CD8-positive, alpha-beta memory T cell (primary cell): ENCODE data around the gene ME3. TPM values are rescaled to one million over a fixed set of nuclear protein-coding genes. Genes with fewer than 3 reads are reported as not detected.

Experiments
- CTCF ChIA-PET: fragments of 350-600 bp; sonication (Branson Sonifier 250); formaldehyde crosslinking; loops from one replicate; lab custom pipeline; 2021; ENCODE audit warnings: antibody characterized with exemption; lab: Charles Lee
- POLR2A ChIA-PET: fragments of 350-600 bp; sonication (Branson Sonifier 250); formaldehyde crosslinking; loops from one replicate; lab custom pipeline; 2021; ENCODE audit warnings: antibody characterized with exemption; lab: Charles Lee
- DNase-seq, 5 donors: peaks; one replicate each; pipeline versions ENCODE4 v3.0.0 to v3.0.0-alpha.2; 2020 to 2022; ENCODE audit warnings: mixed read lengths in 1 of 5
- H3K27ac ChIP-seq: one replicate; pipeline ENCODE4 v1.7.0; 2013; ENCODE audit warnings: low read depth, mild to moderate bottlenecking, low read length, moderate library complexity
- H3K27me3 ChIP-seq: 2 replicates; pipeline ENCODE4 v1.7.0; 2013; ENCODE audit warnings: low read length, mild to moderate bottlenecking; ENCODE audit not compliant: insufficient read depth, poor library complexity, severe bottlenecking
- H3K36me3 ChIP-seq: 2 replicates; pipeline ENCODE4 v1.7.0; 2013; ENCODE audit warnings: mild to moderate bottlenecking, low read length, moderate library complexity; ENCODE audit not compliant: insufficient read depth
- H3K4me1 ChIP-seq: 2 replicates; pipeline ENCODE4 v1.7.0; 2013; ENCODE audit warnings: mild to moderate bottlenecking, low read length, moderate library complexity; ENCODE audit not compliant: insufficient read depth
- H3K4me3 ChIP-seq: 2 replicates; pipeline ENCODE4 v1.7.0; 2013; ENCODE audit warnings: mild to moderate bottlenecking, low read length
- H3K9me3 ChIP-seq: 2 replicates; pipeline ENCODE4 v1.7.0; 2013; ENCODE audit warnings: mild to moderate bottlenecking, low read length
- H3K27ac Mint-ChIP-seq, 8 donors: one replicate each; pipeline ENCODE4 v1.8.0; 2020 to 2021; ENCODE audit warnings: mixed read lengths in 8 of 8, mild to moderate bottlenecking in 6 of 8, inconsistent platforms in 3 of 8, moderate library complexity in 3 of 8
- H3K27me3 Mint-ChIP-seq, 2 donors: one replicate each; pipeline ENCODE4 v1.8.0; 2020 to 2021; ENCODE audit warnings: mixed read lengths in 2 of 2, mild to moderate bottlenecking in 1 of 2, moderate library complexity in 1 of 2
- H3K36me3 Mint-ChIP-seq, 3 donors: one replicate each; pipeline ENCODE4 v1.8.0; 2020 to 2021; ENCODE audit warnings: mixed read lengths in 3 of 3, inconsistent platforms in 1 of 3, mild to moderate bottlenecking in 1 of 3
- H3K4me1 Mint-ChIP-seq, 3 donors: one replicate each; pipeline ENCODE4 v1.8.0; 2020 to 2021; ENCODE audit warnings: mixed read lengths in 3 of 3, inconsistent platforms in 1 of 3, mild to moderate bottlenecking in 1 of 3
- H3K4me3 Mint-ChIP-seq, 7 donors: one replicate each; pipeline ENCODE4 v1.8.0; 2020 to 2021; ENCODE audit warnings: mixed read lengths in 7 of 7, mild to moderate bottlenecking in 6 of 7, moderate library complexity in 4 of 7, inconsistent platforms in 2 of 7
- H3K9me3 Mint-ChIP-seq, 5 donors: one replicate each; pipeline ENCODE4 v1.8.0; 2020 to 2022; ENCODE audit warnings: mixed read lengths in 5 of 5, mild to moderate bottlenecking in 3 of 5, moderate library complexity in 2 of 5, inconsistent platforms in 1 of 5
- polyA plus RNA-seq: library from polyadenylated mRNA; unstranded; fragments of 300-500 nt; fragmentation: Illumina TruSeq; gene quantifications from one replicate; pipeline ENCODE4 v1.2.3, GENCODE V29; 2021
- total RNA-seq, 2 experiments: library from RNA; stranded (reverse); gene quantifications; one replicate each; pipeline ENCODE4 v1.2.3, GENCODE V29; 2021

ME3 gene
- total and polyA plus RNA-seq, 3 experiments from 2014 or later = 1.0 to 1.3 TPM; not detected in 1

DNA sequence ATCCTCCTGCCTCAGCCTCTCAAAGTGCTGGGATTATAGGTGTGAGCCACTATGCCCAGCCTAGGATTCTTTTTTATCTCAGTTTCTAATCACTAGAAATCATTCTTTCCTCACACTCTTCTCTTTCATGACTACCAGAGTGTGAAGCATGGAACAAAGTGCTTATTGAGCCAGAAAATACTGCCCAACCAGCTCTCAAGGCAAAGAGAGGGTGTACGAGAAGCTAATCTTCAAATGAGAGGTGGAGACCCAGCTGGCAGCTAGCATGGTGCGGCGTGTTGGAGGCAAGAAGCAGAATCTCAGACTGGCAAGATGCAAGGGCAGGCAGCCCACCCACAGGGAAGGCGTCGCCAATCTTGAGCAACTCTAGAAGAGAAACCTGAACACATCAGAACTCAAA, 41.1 kb upstream of the ME3 start:
- no peaks in the 10 kb centered on the region for H3K4me1 Mint-ChIP-seq
- Histone ChIP-seq H3K4me3 (no peak overlapping the region), H3K27ac (no peak overlapping the region), H3K9me3 (no peaks in the 10 kb centered on the region), H3K36me3 (no peaks in the 10 kb centered on the region), H3K4me1 (no peaks in the 10 kb centered on the region), H3K27me3 (no peaks in the 10 kb centered on the region)
- no peak overlapping the region for H3K4me3 Mint-ChIP-seq
- ChIA-PET POLR2A (no interaction called here), CTCF (no interaction called here)
- no peak for DNase-seq
- H3K27me3 Mint-ChIP-seq = peaks cover 0 to 12% of the 10 kb centered on the region in 2 donors
- no peaks in the 10 kb centered on the region for H3K36me3 Mint-ChIP-seq
- no peak overlapping the region for H3K27ac Mint-ChIP-seq
- H3K9me3 Mint-ChIP-seq = peaks cover 0 to 8% (median 5%) of the 10 kb centered on the region in 5 donors

DNA sequence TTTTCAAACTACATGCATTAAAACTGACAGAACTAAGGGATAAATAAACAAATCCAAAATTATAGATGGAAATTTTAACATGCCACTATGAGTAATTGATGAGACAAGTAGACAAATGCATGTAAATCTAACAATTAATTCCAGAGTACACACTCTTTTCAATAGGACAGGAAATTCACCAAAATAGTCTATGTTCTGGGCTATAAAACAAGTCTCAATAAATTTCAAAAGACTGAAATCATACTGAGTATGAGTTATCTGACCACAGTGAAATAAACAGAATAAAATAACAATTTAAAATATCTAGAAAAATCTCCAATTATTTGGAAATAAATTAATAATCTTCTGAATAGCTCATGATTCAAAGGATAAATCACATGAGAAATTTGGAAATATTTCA, 38.5 kb upstream of the ME3 start:
- Mint-ChIP-seq H3K4me3 (no peak overlapping the region), H3K9me3 (peaks cover 0 to 8% (median 5%) of the 10 kb centered on the region in 5 donors), H3K27me3 (peaks cover 0 to 29% of the 10 kb centered on the region in 2 donors), H3K4me1 (no peaks in the 10 kb centered on the region), H3K36me3 (no peaks in the 10 kb centered on the region), H3K27ac (no peak overlapping the region)
- H3K36me3 ChIP-seq = no peaks in the 10 kb centered on the region
- POLR2A ChIA-PET = no interaction called here
- CTCF ChIA-PET = no interaction called here
- H3K27ac ChIP-seq = no peak overlapping the region
- H3K27me3 ChIP-seq = no peaks in the 10 kb centered on the region
- H3K4me1 ChIP-seq = no peaks in the 10 kb centered on the region
- H3K9me3 ChIP-seq = no peaks in the 10 kb centered on the region
- no peak overlapping the region for H3K4me3 ChIP-seq
- DNase-seq = no peak

GRCh38 chr11:86708669-86709068, 36.3 kb upstream of the ME3 start:
- H3K4me1 ChIP-seq = no peaks in the 10 kb centered on the region
- no peak overlapping the region for H3K27ac ChIP-seq
- CTCF ChIA-PET = no interaction called here
- no peak overlapping the region for H3K4me3 Mint-ChIP-seq
- no peak for DNase-seq
- no peaks in the 10 kb centered on the region for H3K36me3 ChIP-seq
- H3K9me3 ChIP-seq = no peaks in the 10 kb centered on the region
- H3K27me3 Mint-ChIP-seq = peaks cover 0 to 42% of the 10 kb centered on the region in 2 donors
- no peaks in the 10 kb centered on the region for H3K4me1 Mint-ChIP-seq
- POLR2A ChIA-PET = no interaction called here
- no peak overlapping the region for H3K27ac Mint-ChIP-seq
- H3K27me3 ChIP-seq = no peaks in the 10 kb centered on the region
- peaks cover 0 to 8% (median 5%) of the 10 kb centered on the region in 5 donors for H3K9me3 Mint-ChIP-seq
- no peaks in the 10 kb centered on the region for H3K36me3 Mint-ChIP-seq
- no peak overlapping the region for H3K4me3 ChIP-seq

GRCh38 chr11:86706338-86707131, 34.1 kb upstream of the ME3 start:
- Mint-ChIP-seq H3K36me3 (no peaks in the 10 kb centered on the region), H3K27ac (no peak overlapping the region), H3K9me3 (peaks cover 0 to 8% (median 5%) of the 10 kb centered on the region in 5 donors), H3K4me3 (no peak overlapping the region), H3K4me1 (no peaks in the 10 kb centered on the region), H3K27me3 (peaks cover 0 to 42% of the 10 kb centered on the region in 2 donors)
- Histone ChIP-seq H3K36me3 (no peaks in the 10 kb centered on the region), H3K4me1 (no peaks in the 10 kb centered on the region), H3K27ac (no peak overlapping the region), H3K27me3 (no peaks in the 10 kb centered on the region), H3K4me3 (no peak overlapping the region), H3K9me3 (no peaks in the 10 kb centered on the region)
- POLR2A ChIA-PET = no interaction called here
- CTCF ChIA-PET = no interaction called here
- no peak for DNase-seq

GRCh38 chr11:86704710-86705109, 32.3 kb upstream of the ME3 start:
- Histone ChIP-seq H3K27me3 (no peaks in the 10 kb centered on the region), H3K27ac (no peak overlapping the region), H3K4me1 (no peaks in the 10 kb centered on the region), H3K4me3 (no peak overlapping the region), H3K9me3 (no peaks in the 10 kb centered on the region), H3K36me3 (no peaks in the 10 kb centered on the region)
- ChIA-PET POLR2A (no interaction called here), CTCF (no interaction called here)
- Mint-ChIP-seq H3K36me3 (no peaks in the 10 kb centered on the region), H3K27ac (no peak overlapping the region), H3K4me1 (no peaks in the 10 kb centered on the region), H3K4me3 (no peak overlapping the region), H3K9me3 (peaks cover 0 to 4% (median 2%) of the 10 kb centered on the region in 5 donors), H3K27me3 (peaks cover 0 to 35% of the 10 kb centered on the region in 2 donors)
- DNase-seq = no peak

- Histone ChIP-seq H3K36me3 (no peaks in the 10 kb centered on the region), H3K4me3 (no peak overlapping the region), H3K27ac (no peak overlapping the region), H3K4me1 (no peaks in the 10 kb centered on the region), H3K9me3 (no peaks in the 10 kb centered on the region), H3K27me3 (no peaks in the 10 kb centered on the region)
- Mint-ChIP-seq H3K36me3 (no peaks in the 10 kb centered on the region), H3K27me3 (peaks cover 0 to 34% of the 10 kb centered on the region in 2 donors), H3K4me1 (no peaks in the 10 kb centered on the region), H3K4me3 (no peak overlapping the region), H3K9me3 (peaks cover 0 to 4% (median 2%) of the 10 kb centered on the region in 5 donors), H3K27ac (no peak overlapping the region)
- ChIA-PET POLR2A (no interaction called here), CTCF (no interaction called here)
- DNase-seq = no peak
Measured at GRCh38 chr11:86703987-86704386, 31.6 kb upstream of the ME3 start.

DNA sequence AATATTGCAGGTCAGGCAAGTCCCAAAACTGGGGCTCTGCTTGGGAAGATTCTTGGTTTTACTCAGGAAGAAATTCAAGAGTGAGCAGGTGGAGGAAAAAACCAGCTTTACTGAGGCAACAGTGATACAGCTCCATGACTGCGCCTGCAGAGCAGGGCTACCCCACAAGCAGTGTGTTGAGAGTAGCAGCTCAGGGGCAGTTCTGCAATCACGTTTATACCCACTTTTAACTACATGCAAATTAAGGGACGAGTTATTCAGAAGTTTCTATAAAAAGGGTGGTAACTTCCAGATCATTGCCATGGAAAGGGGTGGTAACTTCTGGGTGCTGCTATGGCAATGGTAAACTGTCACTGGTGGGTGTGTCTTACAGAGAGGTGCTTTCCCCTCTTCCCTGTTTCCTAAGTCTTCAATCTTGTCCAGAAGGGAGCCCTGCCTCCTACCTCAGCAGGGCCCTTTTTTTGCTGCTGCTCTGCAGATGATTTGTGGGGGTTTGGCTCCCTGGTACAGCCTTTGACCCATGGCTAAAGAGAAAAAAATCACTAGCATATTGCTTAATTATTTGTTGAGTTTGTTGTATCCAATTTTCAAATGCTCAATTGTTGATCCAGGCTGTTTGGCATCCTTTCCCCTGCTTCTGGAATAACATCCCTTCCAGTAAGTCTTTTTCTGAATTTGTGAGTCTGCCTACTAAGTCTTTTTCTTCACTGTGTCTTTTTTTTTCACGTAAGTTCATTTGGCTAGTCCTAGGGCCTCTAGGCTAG, 30.0 kb upstream of the ME3 start:
- H3K27me3 ChIP-seq = no peaks in the 10 kb centered on the region
- ChIA-PET POLR2A (no interaction called here), CTCF (no interaction called here)
- Mint-ChIP-seq H3K9me3 (no peaks in the 10 kb centered on the region), H3K27ac (no peak overlapping the region), H3K36me3 (no peaks in the 10 kb centered on the region), H3K4me3 (no peak overlapping the region), H3K27me3 (peaks cover 0 to 21% of the 10 kb centered on the region in 2 donors), H3K4me1 (no peaks in the 10 kb centered on the region)
- no peaks in the 10 kb centered on the region for H3K36me3 ChIP-seq
- no peaks in the 10 kb centered on the region for H3K4me1 ChIP-seq
- no peak overlapping the region for H3K4me3 ChIP-seq
- H3K9me3 ChIP-seq = no peaks in the 10 kb centered on the region
- DNase-seq = no peak
- H3K27ac ChIP-seq = no peak overlapping the region

DNA sequence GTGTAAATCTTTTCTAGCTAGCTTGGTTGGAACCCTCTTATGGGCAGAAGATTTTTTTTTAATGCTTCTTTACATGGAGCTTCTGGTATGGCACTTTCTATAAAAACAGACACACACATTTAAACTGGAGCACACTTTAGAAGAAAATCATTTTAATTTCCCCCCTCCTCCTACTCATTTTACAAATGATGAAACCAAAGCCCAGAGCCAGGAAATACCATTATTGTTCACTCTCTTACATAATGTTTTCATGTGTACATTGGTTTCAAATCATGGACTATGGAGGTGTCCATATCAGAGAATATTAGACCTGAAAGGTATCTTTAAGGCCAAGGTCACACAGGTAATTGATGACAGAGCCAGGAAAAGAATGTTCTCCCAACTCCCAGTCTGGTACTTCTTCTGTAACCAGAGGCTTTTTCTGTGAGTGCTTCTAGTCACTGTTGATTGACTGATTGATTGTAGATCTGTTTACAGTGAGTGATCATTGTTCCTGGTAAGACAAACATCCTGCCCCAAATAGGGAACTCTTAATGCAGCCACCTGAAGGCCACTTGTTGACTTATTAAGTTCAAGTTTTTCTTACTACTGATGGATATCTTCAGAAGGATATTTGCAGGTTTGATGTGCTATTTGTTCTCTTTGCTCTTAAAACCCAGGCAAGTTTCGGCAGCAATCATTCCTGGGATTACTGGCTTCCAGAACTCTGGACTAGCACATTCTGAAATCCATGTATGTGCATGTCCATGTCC, 26.8 kb upstream of the ME3 start:
- Histone ChIP-seq H3K27ac (no peak overlapping the region), H3K4me1 (no peaks in the 10 kb centered on the region), H3K27me3 (no peaks in the 10 kb centered on the region), H3K9me3 (no peaks in the 10 kb centered on the region), H3K36me3 (no peaks in the 10 kb centered on the region), H3K4me3 (no peak overlapping the region)
- CTCF ChIA-PET = no interaction called here
- H3K27me3 Mint-ChIP-seq = peaks cover 0 to 11% of the 10 kb centered on the region in 2 donors
- no peaks in the 10 kb centered on the region for H3K4me1 Mint-ChIP-seq
- no peaks in the 10 kb centered on the region for H3K36me3 Mint-ChIP-seq
- DNase-seq = no peak
- H3K27ac Mint-ChIP-seq = no peak overlapping the region
- POLR2A ChIA-PET = no interaction called here
- H3K9me3 Mint-ChIP-seq = no peaks in the 10 kb centered on the region
- H3K4me3 Mint-ChIP-seq = no peak overlapping the region
